PC-9 (cell line): ENCODE measurements around the gene AHSG. TPM values are rescaled to one million over a fixed set of nuclear protein-coding genes. Genes with fewer than 3 reads are reported as not detected.

ENCODE experiments used
- BruUV-seq: library from RNA; stranded (reverse); fragments of 400-500 nt; replicated peaks from 2 replicates; lab custom pipeline; 2021; lab: Mats Ljungman, UMichigan
- CTCF ChIA-PET: fragments of 300-600 bp; sonication (Branson Sonifier 250); formaldehyde crosslinking; loops from one replicate; lab custom pipeline; 2022; ENCODE audit warnings: antibody characterized with exemption; lab: Charles Lee
- POLR2A ChIA-PET: fragments of 300-600 bp; sonication (Branson Sonifier 250); formaldehyde crosslinking; loops from one replicate; lab custom pipeline; 2022; ENCODE audit warnings: antibody characterized with exemption; ENCODE audit not compliant: unreplicated experiment; lab: Charles Lee
- DNase-seq, 2 experiments: peaks; one replicate each; pipeline versions ENCODE4 v3.0.0 to v3.0.0-alpha.2; 2015 to 2022; ENCODE audit warnings: mixed read lengths in 1 of 2
- H2AFZ ChIP-seq: fragments of 200-600 bp; sonication (generic); 2 replicates; pipeline ENCODE4 v1.8.1; 2017; ENCODE audit warnings: antibody characterized with exemption
- H3F3A ChIP-seq: fragments of 200-600 bp; sonication (generic); 2 replicates; pipeline ENCODE4 v1.8.1; 2017; ENCODE audit warnings: antibody characterized with exemption, mild to moderate bottlenecking, low read depth; ENCODE audit not compliant: insufficient read depth
- H3K27ac ChIP-seq: fragments of 200-600 bp; sonication (generic); 2 replicates; pipeline ENCODE4 v1.6.1; 2016; ENCODE audit warnings: mixed run types
- H3K27me3 ChIP-seq: fragments of 200-600 bp; sonication (generic); 2 replicates; pipeline ENCODE4 v1.6.1; 2016; ENCODE audit warnings: low read depth, mixed run types; ENCODE audit not compliant: insufficient read depth
- H3K36me3 ChIP-seq: fragments of 200-600 bp; sonication (generic); 2 replicates; pipeline ENCODE4 v1.6.1; 2016; ENCODE audit warnings: low read depth, mixed run types
- H3K4me1 ChIP-seq: fragments of 200-600 bp; sonication (generic); replicated peaks from 2 replicates; pipeline ENCODE4 v1.6.1; 2016; ENCODE audit warnings: mixed run types; ENCODE audit not compliant: insufficient read depth
- H3K4me2 ChIP-seq: fragments of 200-600 bp; sonication (generic); 2 replicates; pipeline ENCODE4 v1.6.1; 2017; ENCODE audit warnings: mixed run types
- H3K4me3 ChIP-seq: fragments of 200-600 bp; sonication (generic); 2 replicates; pipeline ENCODE4 v1.6.1; 2016; ENCODE audit warnings: mixed run types
- H3K79me2 ChIP-seq: fragments of 200-600 bp; sonication (generic); 2 replicates; pipeline ENCODE4 v1.6.1; 2017; ENCODE audit warnings: low read depth, mixed run types
- H3K9me2 ChIP-seq: fragments of 200-600 bp; sonication (generic); 2 replicates; pipeline ENCODE4 v1.8.1; 2017; ENCODE audit warnings: mild to moderate bottlenecking; ENCODE audit not compliant: insufficient read depth
- H3K9me3 ChIP-seq: fragments of 200-600 bp; sonication (generic); 2 replicates; pipeline ENCODE4 v1.8.1; 2016; ENCODE audit warnings: low read depth; ENCODE audit not compliant: insufficient read depth
- H4K20me1 ChIP-seq: fragments of 200-600 bp; sonication (generic); 2 replicates; pipeline ENCODE4 v1.8.1; 2017; ENCODE audit not compliant: insufficient read depth
- CTCF ChIP-seq: fragments of 200-600 bp; sonication (generic); conservative IDR thresholded peaks from 2 replicates; pipeline ENCODE4 v1.6.1; 2017; ENCODE audit warnings: mixed run types, antibody characterized with exemption, mild to moderate bottlenecking, moderate library complexity
- EZH2 ChIP-seq: fragments of 200-600 bp; sonication (generic); IDR thresholded peaks from 2 replicates; pipeline ENCODE4 v1.8.0; 2017; ENCODE audit warnings: antibody characterized with exemption, low read depth
- intact Hi-C: fragments of 100-400 bp; cut with micrococcal nuclease; formaldehyde crosslinking; loops from one replicate; pipeline ENCODE4 v1.10.0; 2022; ENCODE audit not compliant: unreplicated experiment
- total RNA-seq: library from RNA; stranded (reverse); gene quantifications from 2 replicates; pipeline ENCODE4 v1.2.3, GENCODE V29; 2021

The AHSG gene
- total RNA-seq, 1 experiment from 2014 or later, result not detected

GRCh38 chr3:186653984-186654383 is 41.1 kb downstream of the AHSG start:
- no peaks in the 10 kb centered on the region; the same call in 1 of the 2 replicates for H3K27me3 ChIP-seq
- H3K4me1 ChIP-seq, result no peaks in the 10 kb centered on the region
- H3K36me3 ChIP-seq, result no peaks in the 10 kb centered on the region
- no peak overlapping the region for H3K4me2 ChIP-seq
- no TSS peak for BruUV-seq
- no peaks in the 10 kb centered on the region for H3K9me2 ChIP-seq
- no peak for TF ChIP-seq CTCF
- no peak for TF ChIP-seq EZH2
- H3K27ac ChIP-seq, result no peak overlapping the region
- H3K9me3 ChIP-seq, result no peaks in the 10 kb centered on the region
- no peaks in the 10 kb centered on the region for H3K79me2 ChIP-seq
- POLR2A ChIA-PET, result no interaction called here
- no peaks in the 10 kb centered on the region for H4K20me1 ChIP-seq
- DNase-seq, result no peak
- no peak overlapping the region for H2AFZ ChIP-seq
- H3F3A ChIP-seq, result no peaks in the 10 kb centered on the region
- H3K4me3 ChIP-seq, result no peak overlapping the region
- intact Hi-C loops, result no loop called here
- CTCF ChIA-PET, result no interaction called here

GRCh38 chr3:186663361-186664118 is 50.7 kb downstream of the AHSG start:
- Histone ChIP-seq H3K4me2 (no peak overlapping the region), H3K27me3 (no peaks in the 10 kb centered on the region; the same call in 1 of the 2 replicates), H4K20me1 (no peaks in the 10 kb centered on the region), H3F3A (no peaks in the 10 kb centered on the region; the same call in 1 of the 2 replicates), H3K9me2 (no peaks in the 10 kb centered on the region), H3K27ac (no peak overlapping the region), H3K79me2 (no peaks in the 10 kb centered on the region), H3K9me3 (no peaks in the 10 kb centered on the region; the same call in 1 of the 2 replicates), H3K4me3 (no peak overlapping the region), H3K4me1 (no peaks in the 10 kb centered on the region), H3K36me3 (no peaks in the 10 kb centered on the region), H2AFZ (no peak overlapping the region)
- BruUV-seq, result no TSS peak
- CTCF ChIA-PET, result no interaction called here
- intact Hi-C loops, result no loop called here
- POLR2A ChIA-PET, result no interaction called here
- TF ChIP-seq CTCF (no peak), EZH2 (no peak)
- no peak for DNase-seq

GRCh38 chr3:186664119-186664495 is 51.2 kb downstream of the AHSG start:
- no peaks in the 10 kb centered on the region for H3K27me3 ChIP-seq
- no peak overlapping the region for H3K27ac ChIP-seq
- no peaks in the 10 kb centered on the region for H3K9me2 ChIP-seq
- intact Hi-C loops, result no loop called here
- DNase-seq, result no peak
- H3K9me3 ChIP-seq, result no peaks in the 10 kb centered on the region; the same call in 1 of the 2 replicates
- H3K4me3 ChIP-seq, result no peak overlapping the region
- ChIA-PET CTCF (no interaction called here), POLR2A (no interaction called here)
- no peak overlapping the region for H3K4me2 ChIP-seq
- H3F3A ChIP-seq, result no peaks in the 10 kb centered on the region; the same call in 1 of the 2 replicates
- no peak overlapping the region; the same call in 1 of the 2 replicates for H2AFZ ChIP-seq
- no peaks in the 10 kb centered on the region for H4K20me1 ChIP-seq
- BruUV-seq, result no TSS peak
- H3K79me2 ChIP-seq, result no peaks in the 10 kb centered on the region
- TF ChIP-seq EZH2 (no peak), CTCF (no peak)
- H3K36me3 ChIP-seq, result no peaks in the 10 kb centered on the region
- H3K4me1 ChIP-seq, result peaks cover 4% of the 10 kb centered on the region
